ENCODE data around the gene PDLIM5.

DNA sequence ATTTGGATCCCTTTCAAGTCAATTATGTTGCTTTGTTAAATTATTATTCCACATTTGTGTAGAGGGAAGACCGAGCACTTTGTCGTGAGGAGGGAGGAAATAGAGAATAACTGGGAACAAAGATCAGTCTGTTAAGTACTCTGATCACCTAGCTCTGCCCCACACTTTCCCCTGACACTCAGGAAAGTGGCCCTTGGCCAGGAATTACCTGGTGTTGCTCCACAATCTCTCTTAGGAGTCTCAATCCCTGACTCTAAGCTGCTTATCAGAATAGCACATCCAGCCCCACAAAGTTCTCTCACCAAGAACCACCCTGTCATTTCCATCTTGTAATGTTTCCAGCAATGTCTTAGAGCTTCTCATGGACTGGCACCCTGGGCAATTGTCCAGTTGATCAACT is 222.2 kb downstream of the PDLIM5 start:
- TF ChIP-seq, protein P1, sequence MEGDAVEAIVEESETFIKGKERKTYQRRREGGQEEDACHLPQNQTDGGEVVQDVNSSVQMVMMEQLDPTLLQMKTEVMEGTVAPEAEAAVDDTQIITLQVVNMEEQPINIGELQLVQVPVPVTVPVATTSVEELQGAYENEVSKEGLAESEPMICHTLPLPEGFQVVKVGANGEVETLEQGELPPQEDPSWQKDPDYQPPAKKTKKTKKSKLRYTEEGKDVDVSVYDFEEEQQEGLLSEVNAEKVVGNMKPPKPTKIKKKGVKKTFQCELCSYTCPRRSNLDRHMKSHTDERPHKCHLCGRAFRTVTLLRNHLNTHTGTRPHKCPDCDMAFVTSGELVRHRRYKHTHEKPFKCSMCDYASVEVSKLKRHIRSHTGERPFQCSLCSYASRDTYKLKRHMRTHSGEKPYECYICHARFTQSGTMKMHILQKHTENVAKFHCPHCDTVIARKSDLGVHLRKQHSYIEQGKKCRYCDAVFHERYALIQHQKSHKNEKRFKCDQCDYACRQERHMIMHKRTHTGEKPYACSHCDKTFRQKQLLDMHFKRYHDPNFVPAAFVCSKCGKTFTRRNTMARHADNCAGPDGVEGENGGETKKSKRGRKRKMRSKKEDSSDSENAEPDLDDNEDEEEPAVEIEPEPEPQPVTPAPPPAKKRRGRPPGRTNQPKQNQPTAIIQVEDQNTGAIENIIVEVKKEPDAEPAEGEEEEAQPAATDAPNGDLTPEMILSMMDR (IDR thresholded peaks at IDR 0.05; ENCODE audit: control extremely low read depth in 1 of 3, insufficient read depth in 1 of 3, low read depth in 1 of 3, low read length in 3 of 3), result no peak
- TF ChIP-seq, protein P2, sequence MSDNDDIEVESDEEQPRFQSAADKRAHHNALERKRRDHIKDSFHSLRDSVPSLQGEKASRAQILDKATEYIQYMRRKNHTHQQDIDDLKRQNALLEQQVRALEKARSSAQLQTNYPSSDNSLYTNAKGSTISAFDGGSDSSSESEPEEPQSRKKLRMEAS (IDR thresholded peaks at IDR 0.05), result no peak
- no peak for TF ChIP-seq EZH2 (IDR thresholded peaks at IDR 0.05; ENCODE audit: low read depth, low read length, severe bottlenecking)
- TF ChIP-seq RXRA (IDR thresholded peaks at IDR 0.05; ENCODE audit: insufficient read depth, low read depth, low read length), result no peak
- TF ChIP-seq EGR1 (IDR thresholded peaks at IDR 0.05; ENCODE audit: borderline replicate concordance, low read depth, low read length), result no peak
- no peak for TF ChIP-seq EP300 (IDR thresholded peaks at IDR 0.05; ENCODE audit: borderline replicate concordance in 1 of 2, low read depth in 2 of 2, low read length in 2 of 2)

Data from H1 (cell line).